HL-60 (cell line): ENCODE results near the gene VEGFD.

ENCODE experiments used
- DNase-seq, 2 experiments: peaks; one replicate each; pipeline ENCODE4 v3.0.0-alpha.2; 2010 to 2020; ENCODE audit warnings: low read depth in 1 of 2, low spot score in 1 of 2
- H3K27ac ChIP-seq: fragments of 250-450 bp; sonication (Bioruptor Pico); replicated peaks from 2 replicates; pipeline ENCODE4 v1.5.1; 2020; ENCODE audit warnings: mild to moderate bottlenecking, moderate library complexity
- H3K27me3 ChIP-seq: fragments of 250-450 bp; sonication (Bioruptor Pico); 2 replicates; pipeline ENCODE4 v1.5.1; 2021; ENCODE audit warnings: mild to moderate bottlenecking, moderate library complexity; ENCODE audit not compliant: insufficient read depth, poor library complexity, severe bottlenecking
- H3K4me3 ChIP-seq: replicated peaks from 2 replicates; pipeline ENCODE4 v1.5.1; 2011; ENCODE audit warnings: mild to moderate bottlenecking, control low read depth, low read length; ENCODE audit not compliant: insufficient read depth
- CTCF ChIP-seq: IDR thresholded peaks from one replicate; pipeline ENCODE4 v1.5.1; 2011; ENCODE audit warnings: low read length, control low read depth, inconsistent platforms; ENCODE audit not compliant: insufficient read depth
- GABPA ChIP-seq: IDR thresholded peaks from 2 replicates; pipeline ENCODE4 v1.6.1; 2012; ENCODE audit warnings: low read depth
- POLR2AphosphoS5 ChIP-seq: IDR thresholded peaks from 2 replicates; pipeline ENCODE4 v1.6.1; 2012; ENCODE audit warnings: low read depth
- SPI1 ChIP-seq: IDR thresholded peaks from 2 replicates; pipeline ENCODE4 v1.6.1; 2012; ENCODE audit warnings: low read depth, mild to moderate bottlenecking, borderline replicate concordance
- TF ChIP-seq, protein P1 (sequence below): IDR thresholded peaks from 2 replicates; pipeline ENCODE4 v1.6.1; 2012; ENCODE audit warnings: low read depth; ENCODE audit not compliant: insufficient replicate concordance

VEGFD gene

DNA sequence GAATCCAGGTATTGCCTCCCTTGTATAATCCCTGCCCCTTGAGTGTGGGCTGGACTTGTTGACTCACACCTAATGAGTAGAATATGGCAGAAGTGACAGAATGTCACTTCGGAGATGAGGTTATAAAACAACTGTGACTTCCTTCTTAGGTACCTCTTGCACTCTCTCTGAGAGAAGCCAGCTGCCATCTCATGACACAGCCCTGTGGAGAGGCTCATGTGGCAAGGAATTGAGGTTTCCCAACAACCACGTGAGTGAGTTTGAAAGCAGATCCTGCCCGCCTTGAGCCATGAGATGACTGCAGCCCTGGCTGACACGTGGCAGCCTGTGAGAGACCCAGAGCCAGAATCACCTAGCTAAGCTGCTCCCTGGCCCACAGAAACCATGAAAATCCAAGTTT lies 82.3 kb downstream of the VEGFD start:
- TF ChIP-seq POLR2AphosphoS5 (peak; percentile 34; the same call in 1 of the 2 replicates), GABPA (no peak)
- Histone ChIP-seq H3K27ac (peak overlapping the region; percentile 26; the same call in 1 of the 2 replicates), H3K27me3 (no peaks in the 10 kb centered on the region), H3K4me3 (no peak overlapping the region)
- DNase-seq = peak; percentile 57 to 90

GRCh38 chrX:15299941-15300851 lies 84.0 kb downstream of the VEGFD start:
- Histone ChIP-seq H3K27me3 (no peaks in the 10 kb centered on the region), H3K4me3 (no peak overlapping the region), H3K27ac (no peak overlapping the region)
- no peak for DNase-seq
- TF ChIP-seq POLR2AphosphoS5 = no peak
- no peak for TF ChIP-seq CTCF
- TF ChIP-seq SPI1 = no peak
- TF ChIP-seq, protein P1, sequence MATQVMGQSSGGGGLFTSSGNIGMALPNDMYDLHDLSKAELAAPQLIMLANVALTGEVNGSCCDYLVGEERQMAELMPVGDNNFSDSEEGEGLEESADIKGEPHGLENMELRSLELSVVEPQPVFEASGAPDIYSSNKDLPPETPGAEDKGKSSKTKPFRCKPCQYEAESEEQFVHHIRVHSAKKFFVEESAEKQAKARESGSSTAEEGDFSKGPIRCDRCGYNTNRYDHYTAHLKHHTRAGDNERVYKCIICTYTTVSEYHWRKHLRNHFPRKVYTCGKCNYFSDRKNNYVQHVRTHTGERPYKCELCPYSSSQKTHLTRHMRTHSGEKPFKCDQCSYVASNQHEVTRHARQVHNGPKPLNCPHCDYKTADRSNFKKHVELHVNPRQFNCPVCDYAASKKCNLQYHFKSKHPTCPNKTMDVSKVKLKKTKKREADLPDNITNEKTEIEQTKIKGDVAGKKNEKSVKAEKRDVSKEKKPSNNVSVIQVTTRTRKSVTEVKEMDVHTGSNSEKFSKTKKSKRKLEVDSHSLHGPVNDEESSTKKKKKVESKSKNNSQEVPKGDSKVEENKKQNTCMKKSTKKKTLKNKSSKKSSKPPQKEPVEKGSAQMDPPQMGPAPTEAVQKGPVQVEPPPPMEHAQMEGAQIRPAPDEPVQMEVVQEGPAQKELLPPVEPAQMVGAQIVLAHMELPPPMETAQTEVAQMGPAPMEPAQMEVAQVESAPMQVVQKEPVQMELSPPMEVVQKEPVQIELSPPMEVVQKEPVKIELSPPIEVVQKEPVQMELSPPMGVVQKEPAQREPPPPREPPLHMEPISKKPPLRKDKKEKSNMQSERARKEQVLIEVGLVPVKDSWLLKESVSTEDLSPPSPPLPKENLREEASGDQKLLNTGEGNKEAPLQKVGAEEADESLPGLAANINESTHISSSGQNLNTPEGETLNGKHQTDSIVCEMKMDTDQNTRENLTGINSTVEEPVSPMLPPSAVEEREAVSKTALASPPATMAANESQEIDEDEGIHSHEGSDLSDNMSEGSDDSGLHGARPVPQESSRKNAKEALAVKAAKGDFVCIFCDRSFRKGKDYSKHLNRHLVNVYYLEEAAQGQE = no peak
- no peak for TF ChIP-seq GABPA

- no peak overlapping the region for H3K27ac ChIP-seq
- TF ChIP-seq CTCF (no peak), GABPA (no peak), SPI1 (no peak), POLR2AphosphoS5 (no peak)
- TF ChIP-seq, protein P1 = no peak
- no peak for DNase-seq
- H3K27me3 ChIP-seq = no peaks in the 10 kb centered on the region
- H3K4me3 ChIP-seq = no peak overlapping the region
These were observed 85.4 kb downstream of the VEGFD start for GRCh38 chrX:15298780-15299179.

- Histone ChIP-seq H3K27ac (no peak overlapping the region), H3K27me3 (no peaks in the 10 kb centered on the region)
- no peak for DNase-seq
These were observed 86.0 kb downstream of the VEGFD start for GRCh38 chrX:15298201-15298600.

More at GRCh38 chrX:15298201-15298600, 86.0 kb downstream of the VEGFD start:
- no peak overlapping the region for H3K4me3 ChIP-seq
- TF ChIP-seq, protein P1 = no peak
- no peak for TF ChIP-seq GABPA
- TF ChIP-seq CTCF = no peak
- TF ChIP-seq SPI1 = no peak
- TF ChIP-seq POLR2AphosphoS5 = no peak
